ENCODE results near the gene LRRC56.

- TF ChIP-seq POLR2A (IDR thresholded peaks at IDR 0.05) (no peak), CTCF (IDR thresholded peaks at IDR 0.05) (no peak), EP300 (IDR thresholded peaks at IDR 0.05) (no peak)
Observed at GRCh38 chr11:488579-488978, 48.7 kb upstream of the LRRC56 start.

Data from suprapubic skin (tissue), 3 donors.